ENCODE results near the gene IL1RAP.
A peak's percentile ranks its signal among the peaks of the same experiment; 100 is the strongest.
"Not testable (repeated sequence)": the region's sequence is repeated elsewhere in the genome, so short reads cannot be mapped to it uniquely, and the experiment has no call there.

Gene IL1RAP

GRCh38 chr3:190505381-190506003 is 8.4 kb upstream of the IL1RAP start:
- no peak for DNase-seq (ENCODE audit: low read depth, low spot score)
- H3K27ac ChIP-seq: no peak overlapping the region

GRCh38 chr3:190506271-190506670 is 7.6 kb upstream of the IL1RAP start:
- H3K27ac ChIP-seq: no peak overlapping the region
- DNase-seq (ENCODE audit: low read depth, low spot score): no peak

GRCh38 chr3:190512666-190513065 is 1.2 kb upstream of the IL1RAP start:
- no peak for DNase-seq (ENCODE audit: low read depth, low spot score)
- peak overlapping the region; percentile 77 for H3K27ac ChIP-seq

- peak overlapping the region; percentile 77 for H3K27ac ChIP-seq
Measured at GRCh38 chr3:190514413-190515153, 698 bp downstream of the IL1RAP start.

GRCh38 chr3:190516416-190516815 is 2.5 kb downstream of the IL1RAP start:
- DNase-seq (ENCODE audit: low read depth, low spot score): no peak
- peak overlapping the region; percentile 77 for H3K27ac ChIP-seq

More at GRCh38 chr3:190514413-190515153, 698 bp downstream of the IL1RAP start:
- no peak for DNase-seq (ENCODE audit: low read depth, low spot score)

GRCh38 chr3:190517687-190518086 is 3.8 kb downstream of the IL1RAP start:
- DNase-seq (ENCODE audit: low read depth, low spot score): peak; percentile 51
- H3K27ac ChIP-seq: peak overlapping the region; percentile 77

- DNase-seq (ENCODE audit: low read depth, low spot score); H3K27ac ChIP-seq: not testable (repeated sequence)
Measured at GRCh38 chr3:190518531-190518930, 4.6 kb downstream of the IL1RAP start.

- DNase-seq (ENCODE audit: low read depth, low spot score): no peak
- peak overlapping the region; percentile 8 for H3K27ac ChIP-seq
Measured at GRCh38 chr3:190519886-190520285, 6.0 kb downstream of the IL1RAP start.

- H3K27ac ChIP-seq: no peak overlapping the region
- DNase-seq (ENCODE audit: low read depth, low spot score): no peak
Measured at GRCh38 chr3:190521998-190522397, 8.1 kb downstream of the IL1RAP start.

GRCh38 chr3:190522621-190523222 is 8.8 kb downstream of the IL1RAP start:
- no peak overlapping the region for H3K27ac ChIP-seq
- DNase-seq (ENCODE audit: low read depth, low spot score): no peak

- no peak for DNase-seq (ENCODE audit: low read depth, low spot score)
- peak overlapping the region; percentile 3 for H3K27ac ChIP-seq
Measured at GRCh38 chr3:190524942-190525341, 11.1 kb downstream of the IL1RAP start.

- DNase-seq (ENCODE audit: low read depth, low spot score): no peak
- H3K27ac ChIP-seq: no peak overlapping the region
Measured at GRCh38 chr3:190525634-190526033, 11.7 kb downstream of the IL1RAP start.

- peak overlapping the region; percentile 99 for H3K27ac ChIP-seq
- DNase-seq (ENCODE audit: low read depth, low spot score): no peak
Measured at GRCh38 chr3:190526787-190527762, 13.2 kb downstream of the IL1RAP start.

GRCh38 chr3:190528706-190529105 is 14.8 kb downstream of the IL1RAP start:
- peak overlapping the region; percentile 99 for H3K27ac ChIP-seq
- DNase-seq (ENCODE audit: low read depth, low spot score): no peak

GRCh38 chr3:190531406-190531805 is 17.5 kb downstream of the IL1RAP start:
- peak; percentile 70 for DNase-seq (ENCODE audit: low read depth, low spot score)
- H3K27ac ChIP-seq: peak overlapping the region; percentile 99

- DNase-seq (ENCODE audit: low read depth, low spot score): no peak
Measured at GRCh38 chr3:190532731-190533203, 18.9 kb downstream of the IL1RAP start.

GRCh38 chr3:190533511-190534281 is 19.8 kb downstream of the IL1RAP start:
- DNase-seq (ENCODE audit: low read depth, low spot score): peak; percentile 96
- H3K27ac ChIP-seq: peak overlapping the region; percentile 99

More at GRCh38 chr3:190532731-190533203, 18.9 kb downstream of the IL1RAP start:
- H3K27ac ChIP-seq: peak overlapping the region; percentile 99

GRCh38 chr3:190534386-190534785 is 20.5 kb downstream of the IL1RAP start:
- no peak for DNase-seq (ENCODE audit: low read depth, low spot score)
- H3K27ac ChIP-seq: peak overlapping the region; percentile 99

- peak overlapping the region; percentile 99 for H3K27ac ChIP-seq
- DNase-seq (ENCODE audit: low read depth, low spot score): peak; percentile 97
Measured at GRCh38 chr3:190534986-190535385, 21.1 kb downstream of the IL1RAP start.

Measured in epithelial cell of prostate (primary cell).